SK-N-SH treated with all-trans-retinoic acid at 6 μM for 48 hours (cell line): Measurements from ENCODE around the gene BSN.

Source experiments
- ATAC-seq: fragments of 200-7000 bp; cut with Tn5 transposase; 3 replicates; pipeline ENCODE4 v1.9.1; 2020; ENCODE audit warnings: mild to moderate bottlenecking, moderate library complexity
- ARNTL ChIP-seq: fragments of 450-650 bp; formaldehyde crosslinking; IDR thresholded peaks from 2 replicates; pipeline ENCODE4 v1.5.0; 2020; ENCODE audit warnings: low read depth, mild to moderate bottlenecking, moderate library complexity, borderline replicate concordance
- BACH2 ChIP-seq: fragments of 250-450 bp; sonication (Bioruptor Pico); IDR thresholded peaks from 2 replicates; pipeline ENCODE4 v1.9.0; 2021; ENCODE audit warnings: mild to moderate bottlenecking, borderline replicate concordance
- CREB5 ChIP-seq: fragments of 250-450 bp; sonication (Bioruptor Pico); IDR thresholded peaks from 2 replicates; pipeline ENCODE4 v1.5.1; 2020; ENCODE audit warnings: low read depth, mild to moderate bottlenecking, moderate library complexity
- CSDC2 ChIP-seq: fragments of 250-450 bp; sonication (Bioruptor Pico); IDR thresholded peaks from 2 replicates; pipeline ENCODE4 v1.5.0; 2020; ENCODE audit warnings: mild to moderate bottlenecking, moderate library complexity
- CSRNP3 ChIP-seq: fragments of 250-450 bp; sonication (Bioruptor Pico); IDR thresholded peaks from 2 replicates; pipeline ENCODE4 v1.5.1; 2021; ENCODE audit warnings: mild to moderate bottlenecking, moderate library complexity
- ESRRG ChIP-seq: fragments of 250-450 bp; sonication (Bioruptor Pico); IDR thresholded peaks from 2 replicates; pipeline ENCODE4 v1.6.1; 2021; ENCODE audit warnings: mild to moderate bottlenecking
- GLIS3 ChIP-seq: fragments of 250-450 bp; sonication (Bioruptor Pico); IDR thresholded peaks from 2 replicates; pipeline ENCODE4 v1.5.0; 2020; ENCODE audit warnings: mild to moderate bottlenecking, moderate library complexity
- ISL1 ChIP-seq: fragments of 250-450 bp; sonication (Bioruptor Pico); IDR thresholded peaks from 2 replicates; pipeline ENCODE4 v2.1.2; 2022; ENCODE audit warnings: mild to moderate bottlenecking, moderate library complexity
- OSR1 ChIP-seq: fragments of 250-450 bp; sonication (Bioruptor Pico); IDR thresholded peaks from 2 replicates; pipeline ENCODE4 v1.8.0; 2022; ENCODE audit warnings: moderate library complexity, mild to moderate bottlenecking, inconsistent platforms
- PATZ1 ChIP-seq: fragments of 250-450 bp; sonication (Bioruptor Pico); IDR thresholded peaks from 2 replicates; pipeline ENCODE4 v1.8.0; 2020; ENCODE audit warnings: mild to moderate bottlenecking, moderate library complexity, borderline replicate concordance
- POU6F1 ChIP-seq: fragments of 250-450 bp; sonication (Bioruptor Pico); IDR thresholded peaks from 2 replicates; pipeline ENCODE4 v1.8.0; 2021; ENCODE audit warnings: low read depth, mild to moderate bottlenecking, moderate library complexity, borderline replicate concordance
- RARB ChIP-seq: fragments of 250-450 bp; sonication (Bioruptor Pico); IDR thresholded peaks from 2 replicates; pipeline ENCODE4 v1.8.0; 2021; ENCODE audit warnings: mild to moderate bottlenecking, moderate library complexity
- TOX ChIP-seq: fragments of 250-450 bp; sonication (Bioruptor Pico); IDR thresholded peaks from 2 replicates; pipeline ENCODE4 v1.8.0; 2021; ENCODE audit warnings: mild to moderate bottlenecking, moderate library complexity, borderline replicate concordance
- TSHZ2 ChIP-seq: fragments of 250-450 bp; sonication (Bioruptor Pico); IDR thresholded peaks from 2 replicates; pipeline ENCODE4 v1.5.0; 2020; ENCODE audit warnings: mild to moderate bottlenecking, moderate library complexity
- ZC3H10 ChIP-seq: fragments of 250-450 bp; sonication (Bioruptor Pico); IDR thresholded peaks from 2 replicates; pipeline ENCODE4 v1.5.1; 2021; ENCODE audit warnings: mild to moderate bottlenecking, moderate library complexity
- ZFP3 ChIP-seq: fragments of 250-450 bp; sonication (Bioruptor Pico); IDR thresholded peaks from 2 replicates; pipeline ENCODE4 v1.5.0; 2020; ENCODE audit warnings: mild to moderate bottlenecking, moderate library complexity
- ZFP30 ChIP-seq: fragments of 450-650 bp; formaldehyde crosslinking; IDR thresholded peaks from 2 replicates; pipeline ENCODE4 v1.5.0; 2022; ENCODE audit warnings: mild to moderate bottlenecking, moderate library complexity
- ZNF70 ChIP-seq: fragments of 450-650 bp; formaldehyde crosslinking; IDR thresholded peaks from 2 replicates; pipeline ENCODE4 v1.5.0; 2020; ENCODE audit warnings: mild to moderate bottlenecking, moderate library complexity
- ZNF8 ChIP-seq: fragments of 450-650 bp; formaldehyde crosslinking; IDR thresholded peaks from 2 replicates; pipeline ENCODE4 v1.5.0; 2020; ENCODE audit warnings: mild to moderate bottlenecking, moderate library complexity

BSN gene

GRCh38 chr3:49518016-49518415 is 36.3 kb upstream of the BSN start:
- ATAC-seq: no peak
- no peak for TF ChIP-seq ZNF8 (CRISPR knock-in tag)
- TF ChIP-seq TOX (CRISPR knock-in tag): no peak
- no peak for TF ChIP-seq ZNF70 (CRISPR knock-in tag)
- TF ChIP-seq, all 23 proteins: peak for 0

GRCh38 chr3:49518441-49518840 is 35.8 kb upstream of the BSN start:
- no peak for TF ChIP-seq ZFP3 (CRISPR knock-in tag)
- TF ChIP-seq CREB5 (CRISPR knock-in tag): no peak
- no peak for TF ChIP-seq PATZ1 (CRISPR knock-in tag)
- no peak for TF ChIP-seq GLIS3 (CRISPR knock-in tag)
- TF ChIP-seq ESRRG (CRISPR knock-in tag): no peak
- TF ChIP-seq TOX (CRISPR knock-in tag): no peak
- TF ChIP-seq ZNF70 (CRISPR knock-in tag): no peak
- no peak for TF ChIP-seq CSDC2
- no peak for TF ChIP-seq BACH2
- no peak for TF ChIP-seq ARNTL (CRISPR knock-in tag)
- TF ChIP-seq OSR1 (CRISPR knock-in tag): no peak
- no peak for TF ChIP-seq POU6F1 (CRISPR knock-in tag)
- no peak for TF ChIP-seq CSRNP3 (CRISPR knock-in tag)
- no peak for TF ChIP-seq RARB
- no peak for TF ChIP-seq ZFP30
- no peak for ATAC-seq

- no peak for ATAC-seq
- no peak for TF ChIP-seq ZC3H10
- TF ChIP-seq ISL1 (CRISPR knock-in tag): no peak
- TF ChIP-seq GLIS3 (CRISPR knock-in tag): no peak
- no peak for TF ChIP-seq ZFP3 (CRISPR knock-in tag)
- TF ChIP-seq CSDC2: no peak
- no peak for TF ChIP-seq TSHZ2 (CRISPR knock-in tag)
- TF ChIP-seq PATZ1 (CRISPR knock-in tag): no peak
- TF ChIP-seq RARB: no peak
- TF ChIP-seq ZNF70 (CRISPR knock-in tag): no peak
- TF ChIP-seq CREB5 (CRISPR knock-in tag): no peak
- TF ChIP-seq ZNF8 (CRISPR knock-in tag): no peak
- TF ChIP-seq ARNTL (CRISPR knock-in tag): no peak
- TF ChIP-seq OSR1 (CRISPR knock-in tag): no peak
These were observed 35.0 kb upstream of the BSN start for GRCh38 chr3:49519296-49519695.
